Measurements from ENCODE around the gene CYBB.

- TF ChIP-seq, protein P1, sequence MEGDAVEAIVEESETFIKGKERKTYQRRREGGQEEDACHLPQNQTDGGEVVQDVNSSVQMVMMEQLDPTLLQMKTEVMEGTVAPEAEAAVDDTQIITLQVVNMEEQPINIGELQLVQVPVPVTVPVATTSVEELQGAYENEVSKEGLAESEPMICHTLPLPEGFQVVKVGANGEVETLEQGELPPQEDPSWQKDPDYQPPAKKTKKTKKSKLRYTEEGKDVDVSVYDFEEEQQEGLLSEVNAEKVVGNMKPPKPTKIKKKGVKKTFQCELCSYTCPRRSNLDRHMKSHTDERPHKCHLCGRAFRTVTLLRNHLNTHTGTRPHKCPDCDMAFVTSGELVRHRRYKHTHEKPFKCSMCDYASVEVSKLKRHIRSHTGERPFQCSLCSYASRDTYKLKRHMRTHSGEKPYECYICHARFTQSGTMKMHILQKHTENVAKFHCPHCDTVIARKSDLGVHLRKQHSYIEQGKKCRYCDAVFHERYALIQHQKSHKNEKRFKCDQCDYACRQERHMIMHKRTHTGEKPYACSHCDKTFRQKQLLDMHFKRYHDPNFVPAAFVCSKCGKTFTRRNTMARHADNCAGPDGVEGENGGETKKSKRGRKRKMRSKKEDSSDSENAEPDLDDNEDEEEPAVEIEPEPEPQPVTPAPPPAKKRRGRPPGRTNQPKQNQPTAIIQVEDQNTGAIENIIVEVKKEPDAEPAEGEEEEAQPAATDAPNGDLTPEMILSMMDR (IDR thresholded peaks at IDR 0.05), result no peak
- TF ChIP-seq POLR2A (IDR thresholded peaks at IDR 0.05), result no peak
Observed at GRCh38 chrX:37746218-37746941, 33.5 kb upstream of the CYBB start.

Data from uterus (tissue), 2 donors.